HCT116 (cell line): Measurements from ENCODE around the gene AOAH. TPM values are rescaled to one million over a fixed set of nuclear protein-coding genes. Genes with fewer than 3 reads are reported as not detected.

ENCODE experiments used
- ATAC-seq: fragments of 200-7000 bp; cut with Tn5 transposase; 2 replicates; pipeline ENCODE4 v1.9.1; 2020; ENCODE audit warnings: mild to moderate bottlenecking, moderate library complexity
- BruUV-seq: library from RNA; stranded (reverse); fragments of 400-500 nt; replicated peaks from 2 replicates; lab custom pipeline; 2021; lab: Mats Ljungman, UMichigan
- CTCF ChIA-PET: fragments of 300-600 bp; sonication (Branson Sonifier 250); formaldehyde crosslinking; loops from one replicate; lab custom pipeline; 2021; ENCODE audit warnings: antibody characterized with exemption; lab: Charles Lee
- POLR2A ChIA-PET: fragments of 300-600, 350-600 bp; sonication (Branson Sonifier 250); formaldehyde crosslinking; loops from one replicate; lab custom pipeline; 2021; ENCODE audit warnings: antibody characterized with exemption; lab: Charles Lee
- RAD21 ChIA-PET, 2 experiments: fragments of 300-600 bp; sonication (Branson Sonifier 250); formaldehyde crosslinking; loops; one replicate each; lab custom pipeline; 2023; ENCODE audit warnings: low total read pairs in 2 of 2; ENCODE audit not compliant: uncharacterized antibody in 2 of 2, unreplicated experiment in 2 of 2, low non-redundant PET in 1 of 2; lab: Charles Lee
- DNase-seq: peaks from one replicate; pipeline ENCODE4 v3.0.0-alpha.2; 2010; ENCODE audit warnings: low read depth, low spot score
- H2AFZ ChIP-seq: fragments of 200-600 bp; shearing (Covaris generic), sonication (generic); 2 replicates; pipeline ENCODE4 v1.6.1; 2017; ENCODE audit warnings: low read depth, mixed run types, mixed read lengths, antibody characterized with exemption, low read length; ENCODE audit not compliant: poor library complexity, severe bottlenecking
- H3K27ac ChIP-seq: 2 replicates; pipeline ENCODE4 v1.5.1; 2012; ENCODE audit warnings: low read depth, low read length
- H3K27me3 ChIP-seq: fragments of 200-600 bp; sonication (generic); 2 replicates; pipeline ENCODE4 v1.6.1; 2016; ENCODE audit warnings: mixed run types, low read length, mixed read lengths; ENCODE audit not compliant: insufficient read depth
- H3K36me3 ChIP-seq, 2 experiments: fragments of 200-500 bp in 1 of 2; fragments of 200-600 bp in 1 of 2; sonication (Bioruptor generic) in 1 of 2; sonication (generic) in 1 of 2; 2 replicates each; pipeline versions ENCODE4 v1.5.1 to v1.6.1; 2014 to 2016; ENCODE audit warnings: low read length in 2 of 2, inconsistent platforms in 1 of 2, mixed read lengths in 1 of 2, mixed run types in 1 of 2; ENCODE audit not compliant: insufficient read depth in 2 of 2, control insufficient read depth in 1 of 2
- H3K4me1 ChIP-seq, 2 experiments: fragments of 200-600 bp in 1 of 2; sonication (generic) in 1 of 2; 2 replicates each; pipeline versions ENCODE4 v1.5.1 to v1.6.1; 2012 to 2017; ENCODE audit warnings: low read length in 2 of 2, inconsistent platforms in 1 of 2, mild to moderate bottlenecking in 1 of 2, mixed read lengths in 1 of 2, mixed run types in 1 of 2, moderate library complexity in 1 of 2; ENCODE audit not compliant: insufficient read depth in 2 of 2, control insufficient read depth in 1 of 2
- H3K4me2 ChIP-seq: fragments of 200-600 bp; sonication (generic); 2 replicates; pipeline ENCODE4 v1.6.1; 2017; ENCODE audit warnings: mixed run types, low read length, mixed read lengths
- H3K4me3 ChIP-seq, 2 experiments: fragments of 200-600 bp in 1 of 2; sonication (generic) in 1 of 2; replicated peaks in 1 of 2; 2 replicates each; pipeline ENCODE4 v1.5.1; 2011 to 2016; ENCODE audit warnings: low read length in 2 of 2, control low read depth in 1 of 2, low read depth in 1 of 2, mild to moderate bottlenecking in 1 of 2, mixed read lengths in 1 of 2, mixed run types in 1 of 2
- H3K79me2 ChIP-seq: fragments of 200-600 bp; sonication (generic); 2 replicates; pipeline ENCODE4 v1.6.1; 2017; ENCODE audit warnings: mild to moderate bottlenecking, mixed run types, low read length, moderate library complexity, mixed read lengths; ENCODE audit not compliant: insufficient read depth
- H3K9ac ChIP-seq: fragments of 200-600 bp; sonication (generic); 2 replicates; pipeline ENCODE4 v1.6.1; 2016; ENCODE audit warnings: low read length, mixed read lengths
- H3K9me2 ChIP-seq: fragments of 200-600 bp; sonication (generic), shearing (Covaris generic); 2 replicates; pipeline ENCODE4 v1.6.1; 2017; ENCODE audit warnings: mixed run types, mild to moderate bottlenecking, moderate library complexity; ENCODE audit not compliant: insufficient read depth
- H3K9me3 ChIP-seq, 2 experiments: fragments of 200-500 bp in 1 of 2; fragments of 200-600 bp in 1 of 2; sonication (Bioruptor generic) in 1 of 2; sonication (generic) in 1 of 2; 2 replicates each; pipeline ENCODE4 v1.6.1; 2014 to 2017; ENCODE audit warnings: low read length in 2 of 2, mixed read lengths in 2 of 2, inconsistent platforms in 1 of 2, low read depth in 1 of 2, mild to moderate bottlenecking in 1 of 2, mixed run types in 1 of 2, moderate library complexity in 1 of 2; ENCODE audit not compliant: control insufficient read depth in 1 of 2, insufficient read depth in 1 of 2
- H4K20me1 ChIP-seq: fragments of 200-600 bp; sonication (generic), shearing (Covaris generic); 2 replicates; pipeline ENCODE4 v1.6.1; 2017; ENCODE audit warnings: mixed run types, mild to moderate bottlenecking, moderate library complexity; ENCODE audit not compliant: insufficient read depth
- ATF3 ChIP-seq: IDR thresholded peaks from 2 replicates; pipeline ENCODE4 v1.6.1; 2012
- CEBPB ChIP-seq: IDR thresholded peaks from 2 replicates; pipeline ENCODE4 v1.6.1; 2012; ENCODE audit warnings: low read depth
- ELF1 ChIP-seq: IDR thresholded peaks from 2 replicates; pipeline ENCODE4 v1.6.1; 2012; ENCODE audit warnings: low read depth, borderline replicate concordance
- EZH2 ChIP-seq: fragments of 200-600 bp; sonication (generic); IDR thresholded peaks from 2 replicates; pipeline ENCODE4 v1.6.1; 2017; ENCODE audit warnings: antibody characterized with exemption, mixed run types
- POLR2A ChIP-seq: IDR thresholded peaks from 2 replicates; pipeline ENCODE4 v1.7.0; 2011; ENCODE audit warnings: borderline replicate concordance; ENCODE audit not compliant: insufficient read depth, insufficient read length; ENCODE audit errors: extremely low read depth
- SIN3A ChIP-seq: IDR thresholded peaks from 2 replicates; pipeline ENCODE4 v1.6.1; 2012; ENCODE audit warnings: low read depth
- SP1 ChIP-seq: IDR thresholded peaks from 2 replicates; pipeline ENCODE4 v1.6.1; 2012; ENCODE audit warnings: low read depth
- ZNF274 ChIP-seq: fragments of 200-500 bp; sonication (Bioruptor generic); IDR thresholded peaks from 2 replicates; pipeline ENCODE4 v1.6.1; 2014; ENCODE audit warnings: mild to moderate bottlenecking, low read depth, low read length, inconsistent platforms
- intact Hi-C: fragments of 100-400 bp; cut with micrococcal nuclease; formaldehyde crosslinking; loops from 2 replicates; pipeline ENCODE4 v1.10.0; 2022
- total RNA-seq: library from RNA; stranded (reverse); gene quantifications from one replicate; pipeline ENCODE4 v1.2.1, GENCODE V29; 2021; ENCODE audit not compliant: unreplicated experiment
- TF ChIP-seq, protein P1 (sequence below): IDR thresholded peaks from 2 replicates; pipeline ENCODE4 v1.6.1; 2011; ENCODE audit warnings: mild to moderate bottlenecking, low read length, moderate library complexity; ENCODE audit not compliant: insufficient replicate concordance; ENCODE audit errors: extremely low read depth
- TF ChIP-seq, protein P2 (sequence below): IDR thresholded peaks from 2 replicates; pipeline ENCODE4 v1.6.1; 2012

Gene AOAH
- total RNA-seq, 1 experiment from 2014 or later, result 1.1 TPM

DNA sequence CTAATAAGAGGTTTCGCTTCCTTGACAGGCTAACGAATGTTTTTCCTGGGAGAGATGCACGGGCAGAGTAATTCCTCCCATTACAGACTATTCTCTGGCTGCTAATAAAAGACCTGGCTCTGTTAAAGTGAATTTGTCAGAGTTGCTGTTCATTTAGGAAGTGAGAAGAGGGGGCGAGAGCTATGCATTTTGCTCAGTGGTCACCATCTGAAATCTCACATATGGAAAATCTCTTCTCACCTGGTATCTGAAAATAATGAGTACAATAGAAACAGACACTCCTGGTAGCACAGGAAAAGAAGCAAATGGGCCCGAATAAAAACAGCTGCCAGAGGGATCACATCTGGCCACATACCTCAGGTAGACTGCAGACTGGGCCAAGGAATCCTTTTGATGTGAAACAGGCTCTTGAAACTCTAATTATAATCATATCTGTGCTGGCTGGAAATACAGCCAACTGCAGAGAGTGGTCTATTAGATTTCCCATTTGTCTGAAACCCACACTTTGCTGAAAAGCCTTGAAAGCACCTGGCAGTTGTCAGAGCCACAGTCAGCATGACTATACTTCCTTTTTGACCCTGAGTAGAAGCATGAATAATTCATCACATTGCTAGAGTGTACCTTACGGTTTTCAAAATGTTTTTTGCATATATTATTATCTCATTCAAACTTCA is 33.6 kb downstream of the AOAH start:
- Histone ChIP-seq H3K27ac (no peak overlapping the region), H4K20me1 (no peaks in the 10 kb centered on the region), H3K4me1 (peaks cover 0 to 9% of the 10 kb centered on the region in 2 experiments; a peak in 2 of 4 replicates), H3K9me2 (no peaks in the 10 kb centered on the region), H3K9me3 (no peaks in the 10 kb centered on the region), H2AFZ (no peak overlapping the region), H3K9ac (no peak overlapping the region), H3K36me3 (no peaks in the 10 kb centered on the region), H3K4me3 (no peak overlapping the region), H3K27me3 (no peaks in the 10 kb centered on the region), H3K4me2 (no peak overlapping the region), H3K79me2 (no peaks in the 10 kb centered on the region)
- BruUV-seq, result no TSS peak
- DNase-seq, result no peak
- TF ChIP-seq POLR2A (no peak), SIN3A (no peak), EZH2 (no peak), SP1 (no peak), ATF3 (no peak), ELF1 (no peak), CEBPB (no peak), ZNF274 (no peak)
- TF ChIP-seq, protein P1, sequence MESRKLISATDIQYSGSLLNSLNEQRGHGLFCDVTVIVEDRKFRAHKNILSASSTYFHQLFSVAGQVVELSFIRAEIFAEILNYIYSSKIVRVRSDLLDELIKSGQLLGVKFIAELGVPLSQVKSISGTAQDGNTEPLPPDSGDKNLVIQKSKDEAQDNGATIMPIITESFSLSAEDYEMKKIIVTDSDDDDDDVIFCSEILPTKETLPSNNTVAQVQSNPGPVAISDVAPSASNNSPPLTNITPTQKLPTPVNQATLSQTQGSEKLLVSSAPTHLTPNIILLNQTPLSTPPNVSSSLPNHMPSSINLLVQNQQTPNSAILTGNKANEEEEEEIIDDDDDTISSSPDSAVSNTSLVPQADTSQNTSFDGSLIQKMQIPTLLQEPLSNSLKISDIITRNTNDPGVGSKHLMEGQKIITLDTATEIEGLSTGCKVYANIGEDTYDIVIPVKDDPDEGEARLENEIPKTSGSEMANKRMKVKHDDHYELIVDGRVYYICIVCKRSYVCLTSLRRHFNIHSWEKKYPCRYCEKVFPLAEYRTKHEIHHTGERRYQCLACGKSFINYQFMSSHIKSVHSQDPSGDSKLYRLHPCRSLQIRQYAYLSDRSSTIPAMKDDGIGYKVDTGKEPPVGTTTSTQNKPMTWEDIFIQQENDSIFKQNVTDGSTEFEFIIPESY, result no peak
- TF ChIP-seq, protein P2, sequence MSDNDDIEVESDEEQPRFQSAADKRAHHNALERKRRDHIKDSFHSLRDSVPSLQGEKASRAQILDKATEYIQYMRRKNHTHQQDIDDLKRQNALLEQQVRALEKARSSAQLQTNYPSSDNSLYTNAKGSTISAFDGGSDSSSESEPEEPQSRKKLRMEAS, result no peak
- ChIA-PET POLR2A (no interaction called here), CTCF (no interaction called here), RAD21 (no interaction called here)
- intact Hi-C loops, result no loop called here
- no peak for ATAC-seq
